ENCODE results near the gene ARVCF.

ARVCF gene

DNA sequence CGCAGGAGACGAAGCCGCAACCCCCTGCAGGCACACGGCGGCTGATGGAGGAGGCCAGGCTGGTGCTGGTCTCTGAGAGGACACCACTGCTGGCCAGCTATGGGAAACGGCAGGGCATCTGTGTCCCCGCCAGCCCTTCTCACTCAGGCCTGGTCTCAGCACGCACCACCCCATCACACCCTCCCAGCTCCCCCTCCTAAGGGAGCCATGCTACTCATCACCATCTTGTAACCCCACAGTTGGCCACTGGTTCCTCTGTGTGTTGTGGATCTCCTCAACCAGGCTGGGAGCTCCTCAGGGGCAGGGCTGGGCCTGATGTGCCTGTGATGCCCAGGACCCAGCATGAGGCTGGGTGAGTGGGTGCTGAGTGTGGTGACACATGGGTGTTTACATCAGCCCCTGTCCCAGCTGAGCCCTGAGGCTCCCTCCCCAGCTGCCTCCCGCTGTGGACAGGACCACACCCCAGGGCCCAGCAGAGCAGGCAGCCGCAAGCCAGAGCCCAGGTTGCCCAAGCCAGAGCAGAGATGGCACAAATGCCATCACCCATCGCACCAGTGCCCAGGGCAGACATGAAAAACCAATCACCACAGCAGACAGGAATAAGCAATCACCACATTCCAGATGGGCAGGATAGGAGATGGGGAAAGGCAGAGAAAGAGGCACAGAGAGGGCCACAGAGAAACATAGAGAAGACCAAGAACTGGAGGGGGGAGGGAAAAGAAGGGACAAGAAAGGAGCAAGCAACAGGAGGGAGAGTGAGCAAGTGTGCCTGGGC lies 8.2 kb downstream of the ARVCF start:
- Mint-ChIP-seq H3K9me3 (peaks cover 13% of the 10 kb centered on the region), H3K4me1 (ENCODE audit: low read depth) (no peaks in the 10 kb centered on the region), H3K4me3 (no peak overlapping the region), H3K27me3 (ENCODE audit: low read depth) (peaks cover 12% of the 10 kb centered on the region), H3K36me3 (ENCODE audit: low read depth) (no peaks in the 10 kb centered on the region), H3K27ac (no peak overlapping the region)

DNA sequence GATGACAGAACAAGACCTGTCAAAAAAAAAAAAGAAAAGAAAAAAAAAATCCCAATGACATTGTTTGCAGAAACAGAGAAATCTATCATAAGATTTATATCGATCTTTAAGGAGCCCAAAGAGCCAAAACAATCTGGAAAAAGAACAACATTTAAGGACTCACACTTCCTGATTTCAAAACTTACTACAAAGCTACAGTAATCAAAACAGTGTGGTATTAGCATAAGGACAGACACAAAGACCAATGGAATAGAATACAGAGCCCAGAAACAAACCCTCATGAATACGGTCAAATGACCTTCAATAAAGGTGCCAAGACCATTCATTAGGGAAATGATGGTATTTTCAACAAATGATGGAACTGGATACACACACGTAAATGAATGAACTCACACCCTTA lies 12.2 kb downstream of the ARVCF start:
- Mint-ChIP-seq H3K4me3 (no peak overlapping the region), H3K27ac (no peak overlapping the region), H3K4me1 (ENCODE audit: low read depth) (no peaks in the 10 kb centered on the region), H3K36me3 (ENCODE audit: low read depth) (no peaks in the 10 kb centered on the region), H3K9me3 (peaks cover 24% of the 10 kb centered on the region), H3K27me3 (ENCODE audit: low read depth) (peaks cover 25% of the 10 kb centered on the region)

DNA sequence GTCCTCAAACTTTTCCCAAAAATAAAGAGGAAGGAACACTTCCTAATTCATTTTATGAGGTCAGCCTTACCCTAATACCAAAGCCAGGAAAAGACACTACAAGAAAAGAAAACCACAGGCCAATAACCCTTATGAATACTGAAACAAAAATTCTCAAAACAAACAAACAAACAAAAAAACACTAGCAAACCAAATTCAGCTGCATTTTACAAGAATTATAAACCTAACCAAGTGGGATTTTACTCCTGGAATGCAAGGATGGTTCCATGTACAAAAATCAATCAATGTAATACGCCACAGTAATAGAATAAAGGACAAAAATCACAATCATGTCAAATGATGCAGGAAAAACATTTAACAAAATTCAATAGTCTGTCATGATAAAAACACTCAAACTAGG lies 13.3 kb downstream of the ARVCF start:
- Mint-ChIP-seq H3K27me3 (ENCODE audit: low read depth) (peaks cover 25% of the 10 kb centered on the region), H3K9me3 (peaks cover 24% of the 10 kb centered on the region), H3K4me1 (ENCODE audit: low read depth) (no peaks in the 10 kb centered on the region), H3K36me3 (ENCODE audit: low read depth) (no peaks in the 10 kb centered on the region), H3K27ac (no peak overlapping the region), H3K4me3 (no peak overlapping the region)

DNA sequence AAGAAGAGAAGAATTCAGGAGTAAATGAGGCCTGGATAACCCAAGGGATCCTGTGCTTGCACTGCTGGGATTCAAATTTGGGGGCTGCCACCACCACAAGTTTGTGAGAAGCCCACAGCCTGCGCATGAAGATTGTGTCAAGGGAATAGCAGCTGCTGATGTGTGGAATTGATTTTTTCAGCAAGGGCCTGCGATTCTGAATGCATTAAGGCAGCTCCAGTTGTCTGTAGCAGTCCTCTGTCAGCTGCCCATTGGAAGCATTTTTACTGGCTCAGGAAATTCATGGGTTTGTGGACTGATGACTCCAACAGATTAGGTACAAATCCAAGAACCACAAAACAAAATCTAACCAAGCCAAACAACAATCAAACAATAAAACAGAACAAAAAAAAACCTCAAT lies 14.0 kb downstream of the ARVCF start:
- H3K27me3 Mint-ChIP-seq (ENCODE audit: low read depth), result peaks cover 25% of the 10 kb centered on the region
- no peak overlapping the region for H3K4me3 Mint-ChIP-seq
- H3K36me3 Mint-ChIP-seq (ENCODE audit: low read depth), result no peaks in the 10 kb centered on the region
- H3K4me1 Mint-ChIP-seq (ENCODE audit: low read depth), result no peaks in the 10 kb centered on the region
- H3K9me3 Mint-ChIP-seq, result peaks cover 24% of the 10 kb centered on the region
- no peak overlapping the region for H3K27ac Mint-ChIP-seq

DNA sequence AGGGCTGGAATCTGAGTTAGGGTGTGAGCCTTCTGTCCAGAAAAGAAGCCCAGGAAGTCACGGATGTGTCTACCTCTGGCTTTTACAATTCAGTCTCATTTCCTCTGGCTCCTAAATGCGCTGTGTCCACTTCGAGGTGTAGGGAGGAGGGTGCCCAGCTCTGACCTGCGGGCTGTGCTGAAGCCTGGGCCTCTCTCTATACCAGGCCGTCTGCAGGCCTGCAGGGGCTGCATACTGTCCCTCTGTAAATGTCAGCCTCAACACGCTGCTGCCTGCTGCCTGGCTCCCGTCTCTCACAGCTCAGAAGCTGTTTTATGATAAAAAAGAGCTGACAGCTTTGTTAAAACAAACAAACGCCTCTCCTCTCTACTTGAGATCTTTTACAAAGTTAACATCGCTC lies 14.5 kb downstream of the ARVCF start:
- no peak overlapping the region for H3K4me3 Mint-ChIP-seq
- H3K27ac Mint-ChIP-seq, result no peak overlapping the region
- peaks cover 25% of the 10 kb centered on the region for H3K27me3 Mint-ChIP-seq (ENCODE audit: low read depth)
- H3K4me1 Mint-ChIP-seq (ENCODE audit: low read depth), result no peaks in the 10 kb centered on the region
- H3K9me3 Mint-ChIP-seq, result peaks cover 24% of the 10 kb centered on the region
- no peaks in the 10 kb centered on the region for H3K36me3 Mint-ChIP-seq (ENCODE audit: low read depth)

DNA sequence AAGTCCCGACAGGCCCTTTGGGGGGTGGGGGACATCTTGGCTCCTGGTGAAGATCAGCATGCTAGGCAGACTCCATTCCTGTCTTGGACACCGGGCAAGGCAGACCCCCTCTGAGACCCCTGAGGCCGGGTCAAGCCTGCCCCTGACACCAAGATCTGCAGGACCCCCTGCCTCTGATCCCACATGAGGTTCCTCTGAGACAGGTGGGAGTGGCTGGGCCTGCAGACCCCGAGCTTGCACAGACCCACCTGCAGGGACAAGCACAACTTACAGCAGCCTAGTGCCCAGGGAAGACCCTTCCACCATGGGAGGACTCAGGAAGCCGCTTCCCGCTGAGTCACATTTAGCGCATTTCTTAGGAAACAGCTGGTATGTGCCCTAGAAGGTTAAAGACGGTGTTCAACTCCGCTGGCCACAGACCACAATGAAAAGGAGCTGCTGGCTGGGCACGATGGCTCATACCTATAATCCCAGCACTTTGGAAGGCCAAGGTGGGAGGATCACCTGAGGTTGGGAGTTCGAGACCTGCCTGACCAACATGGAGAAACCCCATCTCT lies 15.5 kb downstream of the ARVCF start:
- Mint-ChIP-seq H3K4me3 (no peak overlapping the region), H3K9me3 (peaks cover 24% of the 10 kb centered on the region), H3K27me3 (ENCODE audit: low read depth) (peaks cover 25% of the 10 kb centered on the region)

DNA sequence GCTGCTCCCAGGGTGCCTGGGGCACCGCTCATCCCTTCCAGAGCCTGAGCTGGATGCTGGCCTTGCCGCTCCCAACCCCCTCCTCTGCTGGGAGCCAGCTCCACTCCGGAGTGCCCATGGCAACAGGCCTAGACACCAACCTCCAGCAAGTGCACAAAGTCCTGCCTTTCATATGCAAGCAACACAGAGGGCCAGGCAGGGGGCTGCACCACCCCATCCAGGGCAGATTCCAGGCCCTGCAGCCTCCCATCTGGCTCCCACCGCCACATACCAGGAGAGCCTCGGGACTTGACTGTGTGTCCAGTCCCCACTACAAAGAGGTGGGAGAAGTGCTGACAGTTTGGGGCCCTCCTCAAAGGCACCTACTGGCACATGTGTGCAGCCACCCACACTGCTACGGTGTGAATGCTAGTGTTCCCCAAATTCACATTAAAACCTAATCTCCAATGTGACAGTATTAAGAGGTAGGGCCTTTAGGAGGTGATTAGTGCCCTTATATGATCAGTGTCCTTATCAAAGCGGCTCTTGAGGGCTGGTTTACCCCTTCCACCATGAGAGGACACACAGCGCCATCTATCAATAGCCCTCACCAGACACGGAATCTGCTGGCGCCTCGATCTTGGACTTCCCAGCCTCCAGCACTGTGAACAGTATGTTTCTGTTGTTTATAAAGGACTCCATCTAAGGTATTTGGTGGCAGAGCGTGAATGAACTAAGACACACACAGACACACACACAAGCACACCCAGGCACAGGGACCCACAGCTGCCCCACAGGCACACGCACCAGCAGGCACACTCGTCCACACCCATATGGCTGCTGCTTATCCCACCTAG lies 16.2 kb downstream of the ARVCF start:
- no peaks in the 10 kb centered on the region for H3K4me1 Mint-ChIP-seq (ENCODE audit: low read depth)
- H3K27me3 Mint-ChIP-seq (ENCODE audit: low read depth), result peaks cover 25% of the 10 kb centered on the region
- H3K27ac Mint-ChIP-seq, result no peak overlapping the region
- no peaks in the 10 kb centered on the region for H3K36me3 Mint-ChIP-seq (ENCODE audit: low read depth)
- H3K9me3 Mint-ChIP-seq, result peaks cover 24% of the 10 kb centered on the region
- H3K4me3 Mint-ChIP-seq, result no peak overlapping the region

More for the DNA sequence above, 15.5 kb downstream of the ARVCF start:
- no peak overlapping the region for H3K27ac Mint-ChIP-seq
- H3K36me3 Mint-ChIP-seq (ENCODE audit: low read depth), result no peaks in the 10 kb centered on the region
- no peaks in the 10 kb centered on the region for H3K4me1 Mint-ChIP-seq (ENCODE audit: low read depth)

DNA sequence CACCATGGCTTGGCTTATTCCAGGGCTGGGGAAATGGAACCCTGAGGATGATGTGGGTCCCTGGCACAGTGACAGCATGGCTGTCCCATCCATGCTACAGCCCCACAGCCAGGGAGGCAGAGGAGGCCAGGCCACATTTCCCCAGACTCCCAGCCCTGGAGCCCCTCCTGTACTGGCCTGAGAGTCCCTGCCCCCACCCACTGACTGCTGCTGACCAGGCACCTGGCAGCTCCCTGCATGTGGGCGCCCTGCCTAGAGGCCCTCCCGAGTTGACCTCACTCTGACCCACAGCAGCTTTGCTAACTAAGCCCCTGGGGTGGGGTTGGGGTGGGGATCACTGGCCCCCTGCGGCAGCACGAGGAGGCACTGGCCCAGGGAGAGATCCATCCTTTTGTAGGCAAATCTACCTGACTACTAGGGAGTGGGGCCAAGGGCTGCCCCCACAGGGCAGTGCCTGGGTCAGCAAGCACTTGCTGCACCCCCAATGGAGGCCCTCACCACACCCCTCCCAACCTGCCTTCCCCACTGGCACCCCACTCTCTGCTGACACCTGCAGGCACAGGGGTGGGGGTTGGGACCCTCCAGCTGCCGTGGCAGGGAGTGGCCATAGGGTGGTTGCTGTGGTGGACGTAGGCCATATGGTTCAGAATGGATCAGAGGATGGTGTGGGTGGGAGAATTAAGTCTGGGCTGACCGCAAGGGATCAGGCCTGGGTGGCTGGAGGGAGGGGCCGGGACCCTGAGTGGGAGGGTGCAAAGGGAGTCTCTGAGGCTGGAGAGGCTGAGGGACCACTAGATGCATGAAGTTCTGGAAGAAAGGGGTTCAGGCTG lies 17.4 kb downstream of the ARVCF start:
- H3K36me3 Mint-ChIP-seq (ENCODE audit: low read depth), result no peaks in the 10 kb centered on the region
- H3K27ac Mint-ChIP-seq, result no peak overlapping the region
- H3K4me3 Mint-ChIP-seq, result no peak overlapping the region
- H3K9me3 Mint-ChIP-seq, result peaks cover 19% of the 10 kb centered on the region
- H3K27me3 Mint-ChIP-seq (ENCODE audit: low read depth), result peaks cover 20% of the 10 kb centered on the region
- H3K4me1 Mint-ChIP-seq (ENCODE audit: low read depth), result no peaks in the 10 kb centered on the region

DNA sequence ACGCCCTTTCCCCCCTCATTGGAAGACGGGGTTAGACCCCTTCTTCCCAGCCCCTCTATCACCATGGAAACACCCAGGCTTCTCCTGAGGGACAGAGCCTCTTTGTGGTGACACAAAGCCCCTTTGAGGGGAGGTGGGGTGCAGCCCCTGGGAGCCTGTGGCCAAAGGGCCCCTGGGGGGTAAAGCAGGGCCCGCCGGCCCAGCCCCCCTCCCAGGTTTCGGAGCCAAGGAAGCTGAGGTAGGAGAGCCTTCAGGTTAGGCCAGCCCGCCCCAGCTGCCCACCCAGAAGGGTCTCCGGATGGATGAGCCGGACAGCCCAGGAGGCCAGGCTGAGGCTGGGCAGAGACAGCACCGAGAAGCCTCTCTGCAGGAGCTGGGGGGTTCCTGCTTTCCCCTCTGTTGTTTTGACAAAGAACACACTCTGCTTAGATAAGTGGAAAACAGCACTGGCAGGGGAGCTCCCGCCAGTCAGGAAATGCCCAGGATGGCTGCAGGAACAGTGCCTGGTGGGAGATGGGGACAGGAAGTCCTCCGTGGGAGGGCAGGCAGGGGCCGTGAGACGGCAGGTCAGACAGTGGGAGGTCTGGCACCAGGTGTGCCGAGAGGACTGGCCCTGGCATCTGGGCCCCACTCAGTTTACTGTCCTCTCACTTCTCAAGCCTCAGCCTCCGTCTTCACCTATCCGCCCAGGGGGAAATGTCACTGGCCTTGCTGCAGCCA lies 18.2 kb downstream of the ARVCF start:
- no peaks in the 10 kb centered on the region for H3K4me1 Mint-ChIP-seq (ENCODE audit: low read depth)

DNA sequence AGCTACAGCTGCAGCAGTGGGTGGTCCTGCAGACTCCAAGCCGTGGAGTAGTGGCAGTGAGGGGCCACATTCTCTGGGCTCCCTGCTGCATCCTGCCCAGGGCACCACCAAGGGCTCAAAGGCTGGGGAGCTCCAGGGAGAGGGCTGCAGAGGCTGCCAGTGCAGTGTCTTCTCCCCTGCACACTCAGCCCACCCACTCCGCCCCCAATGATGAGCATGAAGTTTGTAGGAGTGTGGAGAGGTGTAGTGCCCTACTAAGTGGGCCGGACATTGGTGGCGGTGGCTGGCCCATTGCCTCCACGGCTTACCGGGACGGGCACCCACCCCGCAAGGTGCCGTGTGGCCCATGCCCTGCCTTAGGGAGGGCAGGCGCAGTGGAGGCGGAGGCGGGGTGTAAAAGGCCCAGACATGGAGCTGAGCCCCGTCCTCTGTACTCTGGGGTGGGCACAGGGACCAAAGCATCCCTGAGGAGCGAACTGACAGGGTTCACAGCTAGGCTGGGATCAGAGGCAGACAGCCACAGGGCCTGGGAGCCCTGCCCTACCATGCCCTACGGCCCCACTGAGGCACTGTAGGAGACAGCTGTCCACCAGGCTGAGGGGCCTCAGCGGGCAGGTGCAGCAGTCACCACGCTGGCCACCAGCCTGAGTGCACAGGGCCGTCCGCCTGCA lies 18.9 kb downstream of the ARVCF start:
- H3K27me3 Mint-ChIP-seq (ENCODE audit: low read depth), result peaks cover 7% of the 10 kb centered on the region
- H3K27ac Mint-ChIP-seq, result no peak overlapping the region
- H3K4me3 Mint-ChIP-seq, result no peak overlapping the region
- H3K36me3 Mint-ChIP-seq (ENCODE audit: low read depth), result no peaks in the 10 kb centered on the region
- peaks cover 4% of the 10 kb centered on the region for H3K9me3 Mint-ChIP-seq
- no peaks in the 10 kb centered on the region for H3K4me1 Mint-ChIP-seq (ENCODE audit: low read depth)

More for the DNA sequence above, 18.2 kb downstream of the ARVCF start:
- Mint-ChIP-seq H3K36me3 (ENCODE audit: low read depth) (no peaks in the 10 kb centered on the region), H3K4me3 (no peak overlapping the region), H3K27ac (no peak overlapping the region), H3K27me3 (ENCODE audit: low read depth) (peaks cover 14% of the 10 kb centered on the region), H3K9me3 (peaks cover 11% of the 10 kb centered on the region)

DNA sequence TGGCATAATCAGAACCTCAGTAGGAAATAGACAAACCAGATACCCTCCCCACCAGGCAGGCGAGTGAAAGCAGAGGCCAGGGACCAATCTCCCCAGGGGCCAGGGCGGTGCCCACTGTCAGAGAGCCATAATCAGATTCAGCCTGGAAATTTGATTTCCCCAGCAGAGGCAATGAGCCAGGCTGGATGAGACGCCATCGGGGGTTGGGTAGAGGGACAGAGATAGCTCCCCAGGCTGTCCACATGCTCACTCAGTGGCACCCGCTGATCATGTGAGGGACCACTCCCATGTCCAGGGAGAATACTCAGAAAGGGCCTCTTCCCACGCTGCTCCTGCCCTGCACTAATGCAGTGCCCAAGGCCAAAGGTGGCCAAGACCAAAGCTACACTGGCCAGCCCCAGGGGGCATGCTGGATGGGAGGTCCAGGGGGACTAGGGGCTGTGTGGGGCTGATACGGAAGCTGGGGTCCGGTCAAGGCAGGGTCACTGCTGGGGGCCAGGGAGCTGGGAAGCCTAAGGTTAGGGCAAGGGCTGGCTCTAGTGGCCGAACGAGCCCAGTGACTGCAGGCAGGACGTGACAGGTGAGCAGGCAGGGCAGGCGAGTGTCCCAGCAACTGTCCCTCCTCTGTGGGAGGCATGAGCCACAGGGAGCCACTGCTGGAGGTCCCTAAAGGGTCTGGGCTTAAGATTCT lies 19.8 kb downstream of the ARVCF start:
- Mint-ChIP-seq H3K9me3 (no peaks in the 10 kb centered on the region), H3K4me1 (ENCODE audit: low read depth) (no peaks in the 10 kb centered on the region), H3K36me3 (ENCODE audit: low read depth) (no peaks in the 10 kb centered on the region), H3K27ac (no peak overlapping the region), H3K27me3 (ENCODE audit: low read depth) (peaks cover 3% of the 10 kb centered on the region), H3K4me3 (no peak overlapping the region)

DNA sequence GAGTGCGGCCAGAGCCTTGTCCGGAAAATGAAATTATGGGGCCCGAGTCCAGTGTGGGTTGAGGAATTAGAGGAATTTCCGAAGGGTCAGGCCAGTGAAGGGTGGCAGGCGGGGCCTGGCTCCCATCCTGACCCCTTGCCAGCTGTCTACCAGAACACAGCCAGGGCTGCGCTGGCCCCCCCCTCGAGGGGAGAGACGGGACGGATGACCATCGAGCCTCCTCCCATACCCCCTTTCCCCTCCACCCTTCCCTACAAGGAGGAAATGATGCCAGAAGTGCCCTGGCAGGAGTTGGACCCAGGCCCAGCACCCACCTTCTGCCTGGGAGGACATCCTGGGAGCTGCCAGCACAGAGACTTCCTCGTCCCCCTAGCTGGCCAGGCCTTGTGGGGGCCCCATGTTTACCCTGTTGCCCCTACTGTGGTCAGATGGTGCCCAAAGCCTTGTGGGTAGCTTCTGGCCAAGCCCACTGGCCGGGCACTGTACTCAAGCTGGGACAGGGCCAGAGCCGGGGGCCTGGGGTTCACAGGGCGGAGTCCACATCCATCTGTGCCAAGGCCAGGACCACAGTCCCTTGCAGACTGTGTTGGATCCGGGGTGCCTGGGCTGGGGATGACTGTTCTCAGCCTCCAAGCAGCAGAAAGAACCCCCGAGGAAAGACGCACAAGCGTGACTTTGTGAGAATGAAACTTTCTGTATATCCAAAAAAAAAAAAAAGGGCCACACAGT lies 20.8 kb downstream of the ARVCF start:
- Mint-ChIP-seq H3K27ac (no peak overlapping the region), H3K4me1 (ENCODE audit: low read depth) (no peaks in the 10 kb centered on the region), H3K36me3 (ENCODE audit: low read depth) (no peaks in the 10 kb centered on the region), H3K4me3 (no peak overlapping the region), H3K27me3 (ENCODE audit: low read depth) (no peaks in the 10 kb centered on the region), H3K9me3 (no peaks in the 10 kb centered on the region)
